Activated naive CD8-positive, alpha-beta T cell treated with anti-CD3 and anti-CD28 coated beads, Interleukin-2, amount 50 U/mL, for 24 hours (primary cell): ENCODE data around the gene ANKRD27.
"Not testable (repeated sequence)": the region's sequence is repeated elsewhere in the genome, so short reads cannot be mapped to it uniquely, and the experiment has no call there.

Experiments used
- ATAC-seq: fragments of 150-1000 bp; cut with Tn5 transposase; one replicate; pipeline ENCODE4 v1.10.0; 2021
- DNase-seq: peaks from one replicate; pipeline ENCODE4 v3.0.0; 2021
- H3K27ac Mint-ChIP-seq: one replicate; pipeline ENCODE4 v1.8.0; 2021; ENCODE audit warnings: mild to moderate bottlenecking, mixed read lengths
- H3K27me3 Mint-ChIP-seq: one replicate; pipeline ENCODE4 v1.8.0; 2021; ENCODE audit warnings: mixed read lengths
- H3K36me3 Mint-ChIP-seq: one replicate; pipeline ENCODE4 v1.8.0; 2021; ENCODE audit warnings: low read depth, mixed read lengths
- H3K4me1 Mint-ChIP-seq: one replicate; pipeline ENCODE4 v1.8.0; 2021; ENCODE audit warnings: mixed read lengths
- H3K4me3 Mint-ChIP-seq: one replicate; pipeline ENCODE4 v1.8.0; 2021; ENCODE audit warnings: mild to moderate bottlenecking, moderate library complexity, mixed read lengths
- H3K9me3 Mint-ChIP-seq: one replicate; pipeline ENCODE4 v1.8.0; 2021; ENCODE audit warnings: mixed read lengths

ANKRD27 gene

GRCh38 chr19:32674931-32675719 is at the start of gene ANKRD27:
TSS of gene ANKRD27 (minus strand) at chr19:32675180. CDS start at chr19:32659015, 16,165 bp downstream.
- Mint-ChIP-seq H3K27me3 (peaks cover 14% of the 10 kb centered on the region), H3K4me3 (peak within 1 kb of the TSS; percentile 93), H3K27ac (peak within 1 kb of the TSS; percentile 82), H3K4me1 (peaks cover 23% of the 10 kb centered on the region), H3K9me3 (no peaks in the 10 kb centered on the region), H3K36me3 (no peaks in the 10 kb centered on the region)
- DNase-seq (peak; percentile 97), ATAC-seq (peak; percentile 96)

GRCh38 chr19:32720936-32721250 is 45.9 kb upstream of the ANKRD27 start:
- peaks cover 2% of the 10 kb centered on the region for H3K36me3 Mint-ChIP-seq
- H3K27ac Mint-ChIP-seq = no peak overlapping the region
- no peaks in the 10 kb centered on the region for H3K9me3 Mint-ChIP-seq
- no peak overlapping the region for H3K4me3 Mint-ChIP-seq
- no peak for ATAC-seq
- H3K4me1 Mint-ChIP-seq = no peaks in the 10 kb centered on the region
- no peak for DNase-seq
- no peaks in the 10 kb centered on the region for H3K27me3 Mint-ChIP-seq

- Mint-ChIP-seq H3K4me1 (no peaks in the 10 kb centered on the region), H3K27ac (no peak overlapping the region), H3K4me3 (no peak overlapping the region), H3K9me3 (no peaks in the 10 kb centered on the region), H3K27me3 (no peaks in the 10 kb centered on the region), H3K36me3 (peaks cover 2% of the 10 kb centered on the region)
- DNase-seq (no peak), ATAC-seq (no peak)
These were observed 45.4 kb upstream of the ANKRD27 start for GRCh38 chr19:32720216-32720935.

- ATAC-seq = no peak
- H3K27me3 Mint-ChIP-seq = no peaks in the 10 kb centered on the region
- no peak within 1 kb of the TSS for H3K27ac Mint-ChIP-seq
- H3K36me3 Mint-ChIP-seq = peaks cover 4% of the 10 kb centered on the region
- H3K9me3 Mint-ChIP-seq = no peaks in the 10 kb centered on the region
- no peak within 1 kb of the TSS for H3K4me3 Mint-ChIP-seq
- peak; percentile 7 for DNase-seq
- H3K4me1 Mint-ChIP-seq = no peaks in the 10 kb centered on the region
These were observed 44.7 kb upstream of the ANKRD27 start, which contains the start of gene TDRD12 for GRCh38 chr19:32719611-32720059. TSS of gene TDRD12 (plus strand) at chr19:32719767. CDS start at chr19:32720073, 306 bp downstream.

- H3K4me3 Mint-ChIP-seq = no peak overlapping the region
- no peak for ATAC-seq
- no peak for DNase-seq
- H3K4me1 Mint-ChIP-seq = no peaks in the 10 kb centered on the region
- H3K27ac Mint-ChIP-seq = no peak overlapping the region
- peaks cover 10% of the 10 kb centered on the region for H3K36me3 Mint-ChIP-seq
- H3K27me3 Mint-ChIP-seq = no peaks in the 10 kb centered on the region
- no peaks in the 10 kb centered on the region for H3K9me3 Mint-ChIP-seq
These were observed 43.3 kb upstream of the ANKRD27 start for GRCh38 chr19:32718286-32718685.

GRCh38 chr19:32717496-32717895 is 42.5 kb upstream of the ANKRD27 start:
- Mint-ChIP-seq H3K36me3 (peaks cover 15% of the 10 kb centered on the region), H3K27me3 (no peaks in the 10 kb centered on the region), H3K9me3 (no peaks in the 10 kb centered on the region), H3K4me1 (no peaks in the 10 kb centered on the region), H3K4me3 (no peak overlapping the region), H3K27ac (no peak overlapping the region)
- no peak for DNase-seq
- ATAC-seq = no peak

- peaks cover 18% of the 10 kb centered on the region for H3K36me3 Mint-ChIP-seq
- DNase-seq, ATAC-seq, H3K27me3 Mint-ChIP-seq, H3K9me3 Mint-ChIP-seq, H3K4me1 Mint-ChIP-seq, H3K27ac Mint-ChIP-seq, H3K4me3 Mint-ChIP-seq: not testable (repeated sequence)
These were observed 41.2 kb upstream of the ANKRD27 start for GRCh38 chr19:32716203-32716602.

- no peaks in the 10 kb centered on the region for H3K9me3 Mint-ChIP-seq
- peaks cover 32% of the 10 kb centered on the region for H3K36me3 Mint-ChIP-seq
- DNase-seq = no peak
- H3K4me3 Mint-ChIP-seq = no peak overlapping the region
- H3K4me1 Mint-ChIP-seq = peaks cover 15% of the 10 kb centered on the region
- ATAC-seq = no peak
- no peaks in the 10 kb centered on the region for H3K27me3 Mint-ChIP-seq
- no peak overlapping the region for H3K27ac Mint-ChIP-seq
These were observed 36.8 kb upstream of the ANKRD27 start for GRCh38 chr19:32711747-32712146.

GRCh38 chr19:32709032-32709431 is 34.1 kb upstream of the ANKRD27 start:
- H3K9me3 Mint-ChIP-seq = peaks cover 7% of the 10 kb centered on the region
- no peaks in the 10 kb centered on the region for H3K27me3 Mint-ChIP-seq
- ATAC-seq (no peak), DNase-seq (no peak)
- H3K4me1 Mint-ChIP-seq = peaks cover 21% of the 10 kb centered on the region
- peak overlapping the region; percentile 44 for H3K27ac Mint-ChIP-seq
- no peak overlapping the region for H3K4me3 Mint-ChIP-seq
- H3K36me3 Mint-ChIP-seq = peaks cover 44% of the 10 kb centered on the region

GRCh38 chr19:32708457-32708856 is 33.5 kb upstream of the ANKRD27 start:
- peaks cover 45% of the 10 kb centered on the region for H3K36me3 Mint-ChIP-seq
- H3K4me1 Mint-ChIP-seq = peaks cover 21% of the 10 kb centered on the region
- ATAC-seq (peak; percentile 93), DNase-seq (peak; percentile 20)
- peaks cover 10% of the 10 kb centered on the region for H3K9me3 Mint-ChIP-seq
- no peaks in the 10 kb centered on the region for H3K27me3 Mint-ChIP-seq
- H3K27ac Mint-ChIP-seq = peak overlapping the region; percentile 44
- no peak overlapping the region for H3K4me3 Mint-ChIP-seq

GRCh38 chr19:32704006-32704405 is 29.0 kb upstream of the ANKRD27 start:
- peaks cover 25% of the 10 kb centered on the region for H3K4me1 Mint-ChIP-seq
- H3K9me3 Mint-ChIP-seq = peaks cover 16% of the 10 kb centered on the region
- ATAC-seq, H3K27me3 Mint-ChIP-seq, H3K4me3 Mint-ChIP-seq, DNase-seq, H3K27ac Mint-ChIP-seq: not testable (repeated sequence)
- H3K36me3 Mint-ChIP-seq = peaks cover 66% of the 10 kb centered on the region

- DNase-seq (no peak), ATAC-seq (no peak)
- H3K9me3 Mint-ChIP-seq = peaks cover 16% of the 10 kb centered on the region
- H3K4me1 Mint-ChIP-seq = peaks cover 17% of the 10 kb centered on the region
- H3K27me3 Mint-ChIP-seq = no peaks in the 10 kb centered on the region
- H3K36me3 Mint-ChIP-seq = peaks cover 80% of the 10 kb centered on the region
- no peak overlapping the region for H3K27ac Mint-ChIP-seq
- H3K4me3 Mint-ChIP-seq = no peak overlapping the region
These were observed 27.0 kb upstream of the ANKRD27 start for GRCh38 chr19:32702010-32702409.

- DNase-seq = not testable (repeated sequence)
These were observed 25.1 kb upstream of the ANKRD27 start for GRCh38 chr19:32700129-32700528.

GRCh38 chr19:32696771-32697170 is 21.8 kb upstream of the ANKRD27 start:
- H3K27me3 Mint-ChIP-seq, H3K9me3 Mint-ChIP-seq, ATAC-seq, DNase-seq, H3K4me3 Mint-ChIP-seq: not testable (repeated sequence)
- Mint-ChIP-seq H3K4me1 (peaks cover 50% of the 10 kb centered on the region), H3K27ac (peak overlapping the region; percentile 22), H3K36me3 (peaks cover 77% of the 10 kb centered on the region)

More at GRCh38 chr19:32700129-32700528, 25.1 kb upstream of the ANKRD27 start:
- H3K4me3 Mint-ChIP-seq, ATAC-seq, H3K27me3 Mint-ChIP-seq, H3K27ac Mint-ChIP-seq: not testable (repeated sequence)
- peaks cover 27% of the 10 kb centered on the region for H3K4me1 Mint-ChIP-seq
- peaks cover 82% of the 10 kb centered on the region for H3K36me3 Mint-ChIP-seq
- H3K9me3 Mint-ChIP-seq = peaks cover 13% of the 10 kb centered on the region

- H3K4me1 Mint-ChIP-seq = peaks cover 61% of the 10 kb centered on the region
- peak overlapping the region; percentile 8 for H3K27ac Mint-ChIP-seq
- H3K36me3 Mint-ChIP-seq = peaks cover 76% of the 10 kb centered on the region
- H3K27me3 Mint-ChIP-seq, DNase-seq, H3K9me3 Mint-ChIP-seq, ATAC-seq: not testable (repeated sequence)
- H3K4me3 Mint-ChIP-seq = peak overlapping the region; percentile 35
These were observed 20.5 kb upstream of the ANKRD27 start for GRCh38 chr19:32695506-32695905.
